IMR-90 (cell line): ENCODE data around the gene CSF1. TPM values are rescaled to one million over a fixed set of nuclear protein-coding genes. Genes with fewer than 3 reads are reported as not detected.

ENCODE experiments used
- ATAC-seq: fragments of 200-7000 bp; cut with Tn5 transposase; 2 replicates; pipeline ENCODE4 v1.9.1; 2020; ENCODE audit warnings: low read depth, mild to moderate bottlenecking, moderate library complexity
- BruUV-seq: library from RNA; stranded (reverse); fragments of 400-500 nt; replicated peaks from 2 replicates; lab custom pipeline; 2021; lab: Mats Ljungman, UMichigan
- CTCF ChIA-PET: fragments of 300-600 bp; formaldehyde crosslinking; extraction: SDS; loops from one replicate; lab custom pipeline; 2021; ENCODE audit warnings: antibody characterized with exemption; lab: Yijun Ruan, JAX
- POLR2A ChIA-PET: fragments of 300-600 bp; sonication (Branson Sonifier 250); formaldehyde crosslinking; loops from one replicate; lab custom pipeline; 2022; ENCODE audit warnings: antibody characterized with exemption; ENCODE audit not compliant: unreplicated experiment; lab: Charles Lee
- DNase-seq: peaks from one replicate; pipeline ENCODE4 v3.0.0; 2013
- H2AFZ ChIP-seq: replicated peaks from 2 replicates; pipeline ENCODE3; 2013; ENCODE audit warnings: low read length, mild to moderate bottlenecking; ENCODE audit not compliant: poor library complexity
- H2AK5ac ChIP-seq: 2 replicates; pipeline ENCODE4 v1.6.1; 2013; ENCODE audit warnings: low read depth, low read length, inconsistent platforms
- H2AK9ac ChIP-seq: replicated peaks from 2 replicates; pipeline ENCODE3; 2013; ENCODE audit warnings: mild to moderate bottlenecking, low read depth, low read length, moderate library complexity; ENCODE audit not compliant: poor library complexity
- H2BK120ac ChIP-seq: 2 replicates; pipeline ENCODE4 v1.6.1; 2013; ENCODE audit warnings: low read depth, low read length, inconsistent platforms
- H2BK15ac ChIP-seq: 3 replicates; pipeline ENCODE4 v1.6.1; 2013; ENCODE audit warnings: low read depth, low read length, inconsistent platforms
- H2BK20ac ChIP-seq: 2 replicates; pipeline ENCODE4 v1.6.1; 2013; ENCODE audit warnings: low read depth, mild to moderate bottlenecking, inconsistent platforms, low read length, moderate library complexity
- H2BK5ac ChIP-seq: 2 replicates; pipeline ENCODE4 v1.6.1; 2013; ENCODE audit warnings: mild to moderate bottlenecking, low read depth, low read length, inconsistent platforms; ENCODE audit not compliant: poor library complexity, severe bottlenecking
- H3K14ac ChIP-seq: replicated peaks from 2 replicates; pipeline ENCODE4 v1.6.1; 2013; ENCODE audit warnings: low read depth, low read length, inconsistent platforms
- H3K18ac ChIP-seq: 2 replicates; pipeline ENCODE4 v1.6.1; 2013; ENCODE audit warnings: low read depth, low read length, control low read depth
- H3K23ac ChIP-seq: 2 replicates; pipeline ENCODE4 v1.6.1; 2013; ENCODE audit warnings: low read depth, low read length, inconsistent platforms
- H3K27ac ChIP-seq: 2 replicates; pipeline ENCODE4 v1.5.1; 2013; ENCODE audit warnings: mild to moderate bottlenecking, control low read depth, low read length; ENCODE audit not compliant: insufficient read depth
- H3K27me3 ChIP-seq: 2 replicates; pipeline ENCODE4 v1.6.1; 2013; ENCODE audit warnings: low read length; ENCODE audit not compliant: control insufficient read depth, insufficient read depth
- H3K36me3 ChIP-seq: 2 replicates; pipeline ENCODE4 v1.6.1; 2013; ENCODE audit warnings: low read length, mixed read lengths; ENCODE audit not compliant: control insufficient read depth, insufficient read depth
- H3K4ac ChIP-seq: 2 replicates; pipeline ENCODE4 v1.6.1; 2013; ENCODE audit warnings: low read depth, low read length, inconsistent platforms
- H3K4me1 ChIP-seq: 2 replicates; pipeline ENCODE4 v1.6.1; 2013; ENCODE audit warnings: low read length, mixed read lengths; ENCODE audit not compliant: control insufficient read depth, insufficient read depth
- H3K4me2 ChIP-seq: 2 replicates; pipeline ENCODE4 v1.6.1; 2013; ENCODE audit warnings: low read depth, mild to moderate bottlenecking, control low read depth, low read length, moderate library complexity
- H3K4me3 ChIP-seq: 2 replicates; pipeline ENCODE4 v1.5.1; 2013; ENCODE audit warnings: low read depth, mild to moderate bottlenecking, control low read depth, low read length, moderate library complexity; ENCODE audit not compliant: insufficient read depth
- H3K56ac ChIP-seq: 2 replicates; pipeline ENCODE4 v1.6.1; 2013; ENCODE audit warnings: low read length, inconsistent platforms; ENCODE audit not compliant: insufficient read depth; ENCODE audit errors: extremely low read depth
- H3K79me1 ChIP-seq, 2 experiments: 2 replicates each; pipeline ENCODE4 v1.6.1; 2013; ENCODE audit warnings: low read length in 2 of 2, inconsistent platforms in 1 of 2, low read depth in 1 of 2
- H3K9ac ChIP-seq: 2 replicates; pipeline ENCODE4 v1.6.1; 2013; ENCODE audit warnings: low read depth, low read length, control low read depth
- H3K9me1 ChIP-seq: 2 replicates; pipeline ENCODE4 v1.6.1; 2013; ENCODE audit warnings: low read length, inconsistent platforms; ENCODE audit not compliant: insufficient read depth
- H3K9me3 ChIP-seq: 2 replicates; pipeline ENCODE4 v1.6.1; 2013; ENCODE audit warnings: low read length; ENCODE audit not compliant: control insufficient read depth, insufficient read depth
- H4K20me1 ChIP-seq: 2 replicates; pipeline ENCODE4 v1.6.1; 2013; ENCODE audit warnings: low read length, inconsistent platforms; ENCODE audit not compliant: insufficient read depth
- H4K5ac ChIP-seq: 2 replicates; pipeline ENCODE4 v1.6.1; 2013; ENCODE audit warnings: mild to moderate bottlenecking, low read depth, low read length, control low read depth
- H4K8ac ChIP-seq, 2 experiments: 2 replicates each; pipeline ENCODE4 v1.6.1; 2013; ENCODE audit warnings: low read depth in 2 of 2, low read length in 2 of 2, control low read depth in 1 of 2, inconsistent platforms in 1 of 2
- H4K91ac ChIP-seq: 2 replicates; pipeline ENCODE4 v1.6.1; 2013; ENCODE audit warnings: low read depth, low read length, inconsistent platforms; ENCODE audit not compliant: insufficient read depth
- CEBPB ChIP-seq: IDR thresholded peaks from 2 replicates; pipeline ENCODE4 v1.6.1; 2012; ENCODE audit warnings: low read depth, low read length, improper control_type of control experiment
- CHD1 ChIP-seq: IDR thresholded peaks from 2 replicates; pipeline ENCODE4 v1.6.1; 2012; ENCODE audit warnings: low read depth, low read length, improper control_type of control experiment
- MXI1 ChIP-seq: IDR thresholded peaks from 2 replicates; pipeline ENCODE4 v1.6.1; 2012; ENCODE audit warnings: low read depth, mild to moderate bottlenecking, low read length, moderate library complexity, borderline replicate concordance
- WGBS, 2 experiments: methylation state at CpG; one replicate each; pipeline versions ENCODE4 v1.1.5 to v1.1.7; 2013; ENCODE audit warnings: missing lambda C conversion rate in 2 of 2; ENCODE audit not compliant: insufficient read length in 1 of 2; ENCODE audit errors: extremely low coverage in 2 of 2; 5-methylcytosine and 5-hydroxymethylcytosine counted together
- dilution Hi-C: fragments of 300-500 bp; cut with HindIII; formaldehyde crosslinking; loops from one replicate; pipeline ENCODE4 v1.14.3; 2018; ENCODE audit warnings: low sequenced_read_pairs; ENCODE audit not compliant: unreplicated experiment
- in situ Hi-C: fragments of 300-500 bp; cut with MboI; formaldehyde crosslinking; loops from 3 replicates; pipeline ENCODE4 v1.14.3; 2019; ENCODE audit warnings: low sequenced_read_pairs, inconsistent platforms, mixed read lengths
- intact Hi-C: fragments of 100-400 bp; cut with micrococcal nuclease; formaldehyde crosslinking; loops from 2 replicates; pipeline ENCODE4 v1.10.0; 2022
- polyA plus RNA-seq, 3 experiments: library from polyadenylated mRNA; depleted of rRNA; stranded (reverse); fragments of >200 nt; gene quantifications; 2 replicates each; pipeline ENCODE4 v1.2.3, GENCODE V29; 2012; ENCODE audit warnings: low replicate concordance in 1 of 3
- total RNA-seq: library from RNA; depleted of rRNA; stranded (reverse); fragments of >200 nt; gene quantifications from 2 replicates; pipeline ENCODE4 v1.2.3, GENCODE V29; 2012

CSF1 gene
- total and polyA plus RNA-seq, 2 of the 4 experiments (the other 2 are of a cell fraction), result 14.3 to 22.0 TPM

- Histone ChIP-seq H3K4me2 (peak overlapping the region; percentile 41), H3K27ac (peak overlapping the region; percentile 92), H3K36me3 (no peaks in the 10 kb centered on the region), H3K18ac (peak overlapping the region; percentile 40; the same call in 1 of the 2 replicates), H3K9ac (peak overlapping the region; percentile 81; the same call in 1 of the 2 replicates), H3K27me3 (no peaks in the 10 kb centered on the region), H2BK20ac (peak overlapping the region; percentile 99), H3K4ac (peak overlapping the region; percentile 97), H2BK15ac (peak overlapping the region; percentile 98; the same call in 2 of the 3 replicates), H4K5ac (peak overlapping the region; percentile 41; the same call in 1 of the 2 replicates), H3K56ac (peak overlapping the region; percentile 98; the same call in 1 of the 2 replicates), H4K91ac (peak overlapping the region; percentile 94), H3K79me1 (no peaks in the 10 kb centered on the region), H3K4me3 (no peak overlapping the region), H2AFZ (peak overlapping the region; percentile 89), H2BK120ac (peak overlapping the region; percentile 99), H3K4me1 (peaks cover 13% of the 10 kb centered on the region), H2BK5ac (peak overlapping the region; percentile 100), H3K9me3 (no peaks in the 10 kb centered on the region), H3K14ac (peak overlapping the region; percentile 98), H2AK9ac (peak overlapping the region; percentile 39), H2AK5ac (peak overlapping the region; percentile 71), H4K20me1 (no peaks in the 10 kb centered on the region), H3K23ac (peak overlapping the region; percentile 98), H4K8ac (peak overlapping the region; percentile 57 to 98; a peak in 3 of 4 replicates), H3K9me1 (peaks cover 15% of the 10 kb centered on the region)
- dilution Hi-C loops, result no loop called here
- no peak for TF ChIP-seq MXI1
- no peak for TF ChIP-seq CHD1
- peak; percentile 14; the same call in 1 of the 2 replicates for TF ChIP-seq CEBPB
- peak; percentile 78 for DNase-seq
- 0% methylated on average over 2 of the region's 7 CpGs; no CpG with 5 or more reads in 1 of the 2 experiments for WGBS, 2 experiments
- POLR2A ChIA-PET, result interaction anchor here (0.5 to 1.3 kb wide), 3 partner anchors 13 to 19 kb away, joined by 3 to 4 read pairs (median 3); no protein-coding TSS in a partner anchor
- no TSS peak for BruUV-seq
- intact Hi-C loops, result no loop called here
- CTCF ChIA-PET, result interaction anchor here (0.8 to 1.8 kb wide), 4 partner anchors 16 to 169 kb away, joined by 3 to 6 read pairs (median 5); partner anchors contain the start of gene AHCYL1
- peak; percentile 99 for ATAC-seq
- in situ Hi-C loops, result no loop called here
Measured at GRCh38 chr1:109959974-109960744, 49.5 kb downstream of the CSF1 start.
